Stimulated activated CD8-positive, alpha-beta memory T cell treated with anti-CD3 and anti-CD28 coated beads, Interleukin-4, amount 100 ng/mL, for 1 hour (primary cell): Measurements from ENCODE around the gene TEX264.
A peak's percentile ranks its signal among the peaks of the same experiment; 100 is the strongest.
"Not testable (repeated sequence)": the region's sequence is repeated elsewhere in the genome, so short reads cannot be mapped to it uniquely, and the experiment has no call there.

Experiments
- DNase-seq, 2 donors: peaks; one replicate each; pipeline ENCODE4 v3.0.0-alpha.2; 2020; ENCODE audit warnings: low read depth in 2 of 2, low spot score in 1 of 2

TEX264 gene, protein sequence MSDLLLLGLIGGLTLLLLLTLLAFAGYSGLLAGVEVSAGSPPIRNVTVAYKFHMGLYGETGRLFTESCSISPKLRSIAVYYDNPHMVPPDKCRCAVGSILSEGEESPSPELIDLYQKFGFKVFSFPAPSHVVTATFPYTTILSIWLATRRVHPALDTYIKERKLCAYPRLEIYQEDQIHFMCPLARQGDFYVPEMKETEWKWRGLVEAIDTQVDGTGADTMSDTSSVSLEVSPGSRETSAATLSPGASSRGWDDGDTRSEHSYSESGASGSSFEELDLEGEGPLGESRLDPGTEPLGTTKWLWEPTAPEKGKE

DNA sequence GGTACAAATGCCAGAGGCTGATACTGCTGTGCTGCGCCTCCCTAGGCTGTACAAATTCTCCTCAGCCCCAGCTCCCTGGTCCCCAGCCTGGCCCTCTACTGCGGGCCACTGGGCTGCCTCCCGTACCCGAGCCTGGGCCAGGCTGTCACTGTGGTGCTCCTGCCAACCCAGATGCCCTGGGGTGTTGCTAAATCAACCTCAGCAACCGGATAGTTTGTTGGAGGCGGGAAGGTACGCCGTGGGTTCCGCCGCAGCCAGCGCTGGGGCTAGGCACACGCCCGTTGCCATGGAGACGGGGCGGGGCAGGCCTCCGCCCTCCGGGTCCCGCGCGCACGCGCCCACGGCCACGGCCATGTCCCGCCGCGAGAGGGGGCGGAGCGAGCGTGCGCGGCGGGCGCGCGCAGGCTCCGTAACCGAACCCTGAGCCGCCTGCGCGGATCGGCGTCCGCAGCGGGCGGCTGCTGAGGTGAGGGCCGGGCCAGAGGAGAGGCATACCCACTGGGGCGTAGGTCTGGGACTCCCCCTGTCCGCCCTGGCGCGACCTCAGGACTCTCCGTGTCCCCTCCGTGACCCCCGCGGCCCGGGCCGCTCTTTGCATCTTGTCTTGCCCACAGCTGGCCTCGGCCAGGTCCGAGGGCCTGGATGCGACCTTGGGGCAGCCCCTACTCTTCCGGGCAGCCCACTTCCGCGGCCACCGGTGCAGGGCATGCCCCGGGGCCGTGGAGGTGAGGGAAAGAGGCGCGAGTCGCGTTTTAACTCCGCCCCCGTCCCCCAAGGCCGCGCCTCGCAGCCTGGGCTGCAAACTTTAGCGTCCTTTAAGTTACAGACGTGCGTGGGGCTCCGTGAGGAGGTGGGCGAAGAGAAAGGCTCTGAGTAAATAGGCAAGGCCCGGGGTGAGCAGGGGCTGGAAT lies at the start of gene TEX264:
Gene TEX264 (plus strand): TSS at position 430 of the 911 bp plus-strand sequence. CDS start 3,053 bp downstream, outside the sequence.
- peak; percentile 81 to 87 for DNase-seq

DNA sequence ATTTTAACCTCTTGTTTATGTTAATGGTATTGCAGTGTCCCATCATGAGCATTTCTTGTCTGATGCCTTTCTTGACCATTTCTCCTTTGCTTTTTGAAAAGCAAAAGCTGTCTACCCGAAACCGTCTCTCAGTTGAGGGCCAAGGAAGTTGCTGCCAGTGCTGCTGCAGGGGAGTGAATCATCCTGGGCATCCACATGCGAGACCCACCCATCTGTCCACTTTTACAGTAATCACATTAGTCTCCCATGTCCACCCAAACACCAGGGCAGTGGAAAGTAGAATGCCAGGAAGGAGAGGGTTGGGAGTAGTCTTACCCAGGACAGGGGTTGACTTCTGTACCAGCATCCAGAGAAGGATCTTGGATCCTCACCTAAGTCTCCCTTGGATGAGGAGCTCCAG lies 48.6 kb upstream of the TEX264 start:
- DNase-seq = no peak

DNA sequence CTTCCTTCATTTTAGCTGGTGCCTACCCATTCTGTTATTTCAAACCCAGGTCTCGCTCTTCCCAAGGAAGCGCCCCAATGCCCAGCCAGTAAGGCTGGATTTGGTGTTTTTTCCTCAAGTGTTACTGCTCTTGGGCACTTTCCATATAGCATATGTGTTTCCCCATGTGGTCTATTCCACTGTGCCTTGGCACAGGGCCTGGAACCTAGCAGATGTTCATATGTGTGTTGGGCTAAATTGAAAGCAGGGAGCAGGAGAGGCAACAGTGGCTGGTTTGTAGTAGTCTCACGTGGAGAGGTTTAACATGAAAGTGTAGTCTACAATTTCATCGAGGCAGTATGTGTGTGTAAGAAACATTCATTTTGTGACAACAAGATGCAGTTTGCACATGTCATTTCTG lies 48.2 kb upstream of the TEX264 start:
- DNase-seq = no peak

DNA sequence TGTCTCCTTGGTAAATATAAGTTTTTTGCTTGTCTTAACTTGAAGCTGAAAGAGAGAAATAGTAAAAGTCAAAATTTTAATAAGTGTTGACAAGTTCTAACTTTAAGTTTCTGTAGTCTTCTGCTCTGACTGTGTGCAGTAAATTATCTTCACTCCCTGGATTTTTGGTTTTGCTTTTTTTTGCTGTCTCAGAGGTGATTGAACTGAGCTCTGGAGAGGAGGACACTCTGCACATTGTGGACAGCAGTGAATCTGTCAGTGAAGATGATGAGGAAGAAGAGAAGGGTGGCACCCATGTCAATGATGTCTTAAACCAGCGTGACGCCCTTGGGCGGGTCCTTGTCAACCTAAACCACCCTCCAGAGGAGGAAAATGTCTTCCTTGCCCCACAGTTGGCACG lies 40.5 kb upstream of the TEX264 start:
- no peak for DNase-seq

DNA sequence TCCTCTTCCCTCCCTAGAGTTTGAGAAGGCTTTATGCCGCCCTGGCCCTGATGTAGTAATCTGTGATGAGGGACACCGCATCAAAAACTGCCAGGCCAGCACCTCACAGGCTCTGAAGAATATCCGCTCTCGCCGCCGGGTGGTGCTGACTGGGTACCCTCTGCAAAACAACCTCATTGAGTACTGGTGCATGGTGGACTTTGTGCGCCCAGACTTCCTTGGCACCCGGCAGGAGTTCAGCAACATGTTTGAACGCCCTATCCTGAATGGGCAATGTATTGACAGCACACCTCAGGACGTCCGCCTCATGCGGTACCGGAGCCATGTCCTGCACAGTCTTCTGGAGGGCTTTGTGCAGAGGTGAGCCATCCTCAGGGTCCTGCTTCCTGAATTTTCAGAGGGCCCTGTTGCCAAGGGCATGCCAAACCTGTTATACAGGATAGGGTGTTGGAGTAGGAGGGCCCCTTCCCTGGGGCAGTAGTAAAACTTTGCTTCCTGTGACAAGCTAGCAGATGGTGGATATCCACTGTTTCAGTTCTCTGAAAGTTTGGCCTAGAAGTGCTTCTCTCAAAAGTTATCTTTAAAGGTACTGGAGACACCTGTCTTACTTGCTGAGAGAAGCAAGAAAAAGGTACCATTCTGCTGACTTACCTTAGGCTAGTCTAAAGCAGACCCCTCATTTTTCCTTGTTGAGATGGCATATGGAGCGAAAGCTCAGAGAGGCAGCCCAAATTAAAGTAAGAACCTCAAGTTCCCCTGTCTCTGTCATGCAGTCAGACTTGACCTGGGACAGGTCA lies 33.7 kb upstream of the TEX264 start:
- DNase-seq = no peak

DNA sequence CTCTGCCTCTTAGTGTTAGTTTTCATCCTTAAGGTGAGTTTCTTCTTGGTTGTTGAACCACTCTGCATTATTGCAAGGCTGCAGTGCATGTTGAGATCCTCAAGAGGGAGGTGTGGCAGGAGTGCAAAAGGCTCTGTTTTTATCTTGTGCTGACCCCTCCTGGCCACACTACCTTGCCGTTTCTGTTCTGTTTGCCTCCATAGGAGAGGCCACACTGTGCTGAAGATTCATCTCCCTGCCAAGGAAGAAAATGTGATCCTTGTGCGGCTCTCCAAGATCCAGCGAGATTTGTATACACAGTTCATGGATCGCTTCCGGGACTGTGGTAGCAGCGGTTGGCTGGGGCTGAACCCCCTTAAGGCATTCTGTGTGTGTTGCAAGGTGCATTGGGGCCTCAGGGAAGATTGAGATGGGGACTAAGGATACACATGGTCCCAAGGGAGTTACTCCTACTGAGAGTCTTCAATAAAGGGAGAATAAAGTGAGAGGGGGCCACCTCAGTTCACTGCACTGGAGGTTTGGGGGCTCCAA lies 33.0 kb upstream of the TEX264 start:
- peak in 1 of 2 donors; percentile 1 for DNase-seq

DNA sequence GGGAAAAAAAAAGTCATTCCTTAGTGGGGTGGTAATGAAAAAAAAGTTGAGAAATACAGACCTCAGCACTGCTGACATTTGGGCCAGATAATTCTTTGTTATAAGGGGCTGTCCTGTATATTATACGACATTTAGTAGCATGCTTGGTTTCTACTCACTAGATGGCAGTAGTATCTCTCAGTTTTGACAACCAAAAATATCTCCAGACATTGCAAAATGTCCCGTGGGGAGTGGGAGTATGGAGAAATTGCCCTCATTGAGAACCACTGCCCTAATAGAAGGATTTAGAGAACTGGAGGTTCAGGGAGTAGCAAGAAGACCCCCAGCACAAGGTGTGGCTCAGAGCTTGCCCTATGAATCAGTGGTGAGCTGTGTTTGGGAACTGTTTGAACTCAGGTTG lies 28.6 kb upstream of the TEX264 start:
- DNase-seq = no peak

DNA sequence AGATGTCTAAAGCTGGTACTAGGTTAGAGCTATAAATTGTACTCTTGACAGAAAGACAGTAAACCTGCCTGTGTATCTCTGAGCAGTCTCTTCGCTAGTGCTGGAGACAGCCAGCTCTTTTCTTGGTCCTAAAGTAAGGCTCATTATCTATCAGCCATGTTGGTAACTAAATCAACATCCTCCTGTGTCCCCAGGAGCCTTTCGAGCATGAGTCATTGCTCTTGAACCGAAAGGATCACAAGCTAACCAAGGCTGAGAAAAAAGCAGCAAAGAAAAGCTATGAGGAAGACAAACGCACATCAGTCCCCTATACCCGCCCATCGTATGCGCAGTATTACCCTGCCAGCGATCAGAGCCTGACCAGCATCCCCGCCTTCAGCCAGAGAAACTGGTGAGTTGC lies 25.0 kb upstream of the TEX264 start:
- no peak for DNase-seq

DNA sequence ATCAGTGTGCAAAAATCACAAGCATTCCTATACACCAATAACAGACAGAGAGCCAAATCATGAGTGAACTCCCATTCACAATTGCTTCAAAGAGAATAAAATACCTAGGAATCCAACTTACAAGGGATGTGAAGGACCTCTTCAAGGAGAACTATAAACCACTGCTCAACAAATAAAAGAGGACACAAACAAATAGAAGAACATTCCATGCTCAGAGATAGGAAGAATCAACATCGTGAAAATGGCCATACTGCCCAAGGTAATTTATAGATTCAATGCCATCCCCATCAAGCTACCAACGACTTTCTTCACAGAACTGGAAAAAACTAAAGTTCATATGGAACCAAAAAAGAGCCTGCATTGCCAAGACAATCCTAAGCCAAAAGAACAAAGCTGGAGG lies 18.9 kb upstream of the TEX264 start:
- not testable (repeated sequence) for DNase-seq

DNA sequence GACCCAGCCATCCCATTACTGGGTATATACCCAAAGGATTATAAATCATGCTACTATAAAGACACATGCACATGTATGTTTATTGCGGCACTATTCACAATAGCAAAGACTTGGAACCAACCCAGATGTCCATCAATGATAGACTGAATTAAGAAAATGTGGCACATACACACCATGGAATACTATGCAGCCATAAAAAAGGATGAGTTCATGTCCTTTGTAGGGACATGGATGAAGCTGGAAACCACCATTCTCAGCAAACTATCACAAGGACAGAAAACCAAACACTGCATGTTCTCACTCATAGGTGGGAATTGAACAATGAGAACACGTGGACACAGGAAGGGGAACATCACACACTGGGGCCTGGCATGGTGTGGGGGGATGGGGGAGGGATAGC lies 17.6 kb upstream of the TEX264 start:
- not testable (repeated sequence) for DNase-seq

DNA sequence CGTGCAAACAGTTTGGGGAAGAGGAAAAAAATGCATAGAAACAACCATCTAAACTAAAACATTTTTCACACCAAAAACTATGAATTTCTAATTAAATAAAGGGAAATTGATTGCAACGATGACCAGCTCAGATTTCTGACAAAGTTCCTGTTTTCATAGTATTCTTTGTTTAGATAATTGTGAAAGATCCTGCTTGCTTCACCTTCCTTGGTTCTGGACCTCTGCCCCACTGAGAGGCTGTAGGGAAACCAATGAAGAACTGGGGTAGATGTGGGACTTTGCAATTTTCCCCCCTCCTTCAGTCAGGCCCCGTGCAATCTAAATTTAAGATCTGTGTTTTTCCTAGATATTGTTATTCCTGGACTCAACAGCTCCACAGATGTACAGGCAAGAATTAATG lies 13.8 kb upstream of the TEX264 start:
- no peak for DNase-seq

DNA sequence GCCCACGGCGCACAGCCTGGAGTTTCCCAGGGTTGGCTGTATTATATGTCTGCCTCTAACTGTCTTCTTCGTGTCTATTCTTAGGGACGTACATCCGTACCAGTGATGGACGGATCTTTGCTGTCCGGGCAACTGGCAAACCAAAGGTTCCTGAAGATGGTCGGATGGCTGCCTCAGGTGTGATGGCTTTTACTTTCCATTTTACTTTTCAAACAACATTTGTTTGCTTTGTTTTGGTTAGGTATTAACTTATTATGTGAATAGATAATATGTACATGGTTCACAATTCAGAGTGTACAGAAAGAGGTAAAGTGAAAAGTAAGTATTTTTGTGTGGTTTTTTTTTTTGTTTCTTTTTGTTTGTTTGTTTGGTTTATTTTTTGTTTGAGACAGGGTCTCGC lies 11.1 kb upstream of the TEX264 start:
- DNase-seq = no peak

DNA sequence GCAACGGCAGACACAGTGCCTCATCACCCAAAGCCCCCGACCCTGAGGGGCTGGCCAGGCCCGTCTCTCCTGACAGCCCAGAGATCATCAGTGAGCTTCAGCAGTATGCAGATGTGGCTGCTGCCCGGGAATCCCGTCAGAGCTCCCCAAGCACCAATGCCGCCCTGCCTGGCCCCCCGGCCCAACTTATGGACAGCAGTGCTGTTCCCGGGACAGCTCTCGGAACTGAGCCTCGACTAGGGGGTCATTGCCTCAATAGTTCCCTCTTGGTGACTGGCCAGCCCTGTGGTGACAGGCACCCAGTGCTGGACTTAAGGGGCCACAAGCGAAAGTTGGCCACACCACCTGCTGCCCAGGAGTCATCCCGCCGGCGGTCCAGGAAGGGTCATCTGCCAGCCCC lies 8.6 kb upstream of the TEX264 start:
- DNase-seq = no peak

DNA sequence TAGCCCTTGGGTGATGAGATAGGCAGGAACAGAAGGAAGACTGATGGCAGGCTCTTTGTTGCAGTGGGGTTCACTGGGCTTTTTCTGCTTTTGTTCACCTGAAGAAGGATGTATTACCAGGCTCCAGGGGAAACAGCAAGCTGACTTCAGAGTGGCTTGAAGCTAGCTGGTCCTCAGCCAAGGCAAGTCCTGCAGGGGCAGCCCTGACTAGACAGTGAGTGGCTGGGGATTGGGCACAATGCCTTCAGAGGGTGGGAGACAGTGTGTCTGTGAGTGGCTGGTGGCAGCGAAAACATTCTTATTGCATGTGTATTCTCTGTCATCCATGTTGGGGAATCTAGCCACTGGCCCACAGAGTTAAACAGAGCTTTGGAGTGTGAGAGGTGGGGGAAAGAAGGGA lies 2.3 kb upstream of the TEX264 start:
- DNase-seq = no peak

DNA sequence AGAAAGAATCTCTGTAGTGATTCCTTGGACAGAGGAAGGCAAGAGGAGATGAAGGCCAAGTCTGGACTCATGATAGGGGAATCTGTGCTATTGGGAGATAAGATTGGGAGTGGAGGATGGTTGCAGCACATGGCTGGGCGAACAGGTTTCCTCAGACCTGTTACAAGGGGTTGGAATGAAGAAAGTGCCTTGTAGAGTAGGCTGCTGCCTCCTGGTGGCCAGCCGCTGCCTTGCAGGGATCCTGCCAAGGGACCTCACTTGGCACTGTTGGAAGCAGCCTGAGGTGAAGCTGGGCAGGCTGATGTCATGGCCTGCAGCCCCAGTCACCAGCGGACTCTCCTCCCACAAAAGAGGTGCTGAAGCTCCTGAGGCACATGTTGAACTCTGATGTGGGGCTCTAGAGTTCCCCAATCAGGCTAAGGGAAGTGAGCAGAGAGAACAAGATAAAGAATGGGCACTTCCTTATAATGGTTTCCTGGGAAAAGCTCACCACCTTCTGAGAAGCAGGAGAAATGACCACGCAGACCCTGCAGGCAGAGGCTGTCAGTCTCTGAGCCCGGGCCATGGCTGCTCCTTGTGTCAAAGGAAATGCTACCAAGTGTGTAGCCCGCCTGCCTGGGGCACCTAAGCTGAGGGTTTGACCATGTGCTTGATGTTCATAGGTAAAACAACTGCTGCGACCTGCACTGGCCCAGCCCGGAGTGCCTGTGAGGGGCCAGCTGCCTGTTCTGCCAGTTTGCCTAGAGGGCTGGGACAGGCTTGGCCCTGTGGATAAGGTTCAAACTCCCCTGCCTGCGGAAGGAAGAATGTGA lies 1.6 kb upstream of the TEX264 start:
- DNase-seq = peak; percentile 45 to 64

DNA sequence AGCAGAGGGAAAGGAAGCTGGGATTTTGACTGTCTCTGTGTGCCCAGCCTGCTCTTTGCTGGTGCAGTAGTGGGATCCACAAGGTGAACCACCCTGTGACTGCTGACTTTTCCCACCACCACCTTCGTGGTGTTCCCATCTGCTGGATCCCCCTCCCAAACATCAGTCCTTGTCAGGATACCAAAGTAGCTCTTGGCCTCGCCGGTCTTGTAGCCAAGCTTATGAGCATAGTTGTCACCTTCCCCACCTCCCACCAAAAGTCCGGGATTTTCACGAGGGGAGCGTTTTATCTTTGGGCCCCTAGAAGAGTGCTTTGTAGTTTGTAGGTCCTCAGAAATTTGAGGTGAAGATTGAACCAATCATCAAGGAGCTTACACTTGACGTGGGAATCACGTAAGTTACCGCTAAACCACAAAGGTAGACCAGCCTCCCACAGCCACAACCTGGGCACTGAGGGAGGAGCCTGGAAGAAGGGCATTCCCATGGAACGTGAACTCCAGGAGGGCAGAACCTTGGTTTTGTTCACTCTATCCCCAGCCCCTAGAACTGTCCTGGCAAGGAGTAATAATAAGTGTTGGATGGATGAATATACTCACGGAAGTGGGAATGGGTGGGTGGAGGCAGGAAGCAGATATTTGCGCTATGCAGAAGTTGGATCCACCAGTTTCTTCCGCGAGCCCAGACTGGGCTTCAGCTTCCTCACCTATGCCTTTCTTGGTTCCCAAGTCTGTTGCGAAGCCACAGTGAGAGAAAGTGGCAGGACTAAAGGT lies 814 bp upstream of the TEX264 start:
- no peak for DNase-seq

DNA sequence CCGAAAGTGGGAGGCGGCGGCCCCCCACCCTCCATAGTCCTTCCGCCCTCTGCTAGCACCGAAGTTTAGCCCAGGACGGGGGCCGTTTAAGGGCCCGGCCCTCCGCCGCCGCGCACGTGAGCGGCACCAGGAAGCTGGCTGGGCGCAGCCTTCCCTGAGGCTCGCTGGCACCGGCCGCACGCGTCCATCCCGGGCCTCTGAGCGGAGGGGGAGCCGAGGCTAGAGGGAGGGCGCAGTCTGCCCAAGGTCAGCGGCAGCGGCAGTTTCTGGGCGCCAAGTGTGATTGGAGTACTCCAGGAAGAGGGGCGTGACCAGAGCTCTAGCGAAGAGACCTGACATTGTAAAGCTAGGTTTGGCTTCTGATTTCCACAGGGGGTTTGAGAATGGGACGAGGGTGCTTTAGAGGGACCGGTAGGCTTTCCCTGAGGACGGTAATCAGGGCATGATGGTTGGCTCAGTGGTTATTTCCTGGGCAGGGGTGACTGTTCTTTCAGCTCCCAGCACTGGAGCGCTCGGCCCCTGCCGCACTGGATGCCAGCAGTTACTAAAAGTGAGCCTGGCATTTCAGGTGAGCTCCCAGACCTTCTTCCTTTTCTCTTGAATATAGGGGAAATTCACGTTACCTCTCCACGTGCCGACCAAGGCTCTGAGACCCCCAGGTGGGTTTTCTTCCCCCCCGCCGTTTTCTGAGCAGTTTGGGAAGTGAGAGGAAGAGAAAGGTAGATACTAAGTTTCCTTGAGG lies 853 bp downstream of the TEX264 start:
- DNase-seq = peak in 1 of 2 donors; percentile 15

DNA sequence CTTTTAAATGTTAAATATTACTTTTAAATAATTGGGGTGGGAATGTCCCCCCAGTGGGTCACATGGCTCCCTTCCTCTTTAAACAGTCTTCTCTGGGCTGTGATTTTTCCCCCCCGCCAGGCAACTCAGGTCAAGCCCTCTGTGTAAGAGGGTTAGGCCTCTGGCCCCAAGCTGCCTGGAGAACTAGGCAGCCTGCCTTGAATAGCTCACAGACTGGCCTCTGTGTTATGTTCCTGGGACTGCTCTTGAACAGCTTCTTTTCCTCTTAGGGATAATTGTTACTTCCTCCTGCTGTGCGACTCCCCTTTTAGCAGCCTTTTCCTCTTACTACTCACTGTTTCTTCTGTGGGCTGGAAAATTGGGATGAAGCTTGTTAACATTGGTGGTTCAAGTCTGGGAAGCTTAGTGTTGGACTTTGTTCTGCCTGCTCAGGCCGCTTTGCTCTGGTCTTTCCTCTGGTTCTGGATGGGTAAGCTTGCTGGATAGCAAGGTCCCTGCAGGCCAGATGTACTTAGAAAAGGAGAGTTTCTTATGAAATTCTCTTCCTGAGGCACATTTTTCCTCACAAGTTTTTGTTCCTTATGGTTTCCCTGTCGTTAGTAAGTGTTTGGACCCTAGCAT lies 2.2 kb downstream of the TEX264 start:
- no peak for DNase-seq
